Hepatocyte (in vitro differentiated cells): Measurements from ENCODE around the gene ZFTA. TPM values are rescaled to one million over a fixed set of nuclear protein-coding genes. Genes with fewer than 3 reads are reported as not detected.

Experiments
- DNase-seq: peaks from one replicate; pipeline ENCODE4 v3.0.0-alpha.2; 2016; ENCODE audit warnings: low spot score
- H2AFZ ChIP-seq: fragments of 200-600 bp; sonication (generic); 2 replicates; pipeline ENCODE4 v1.6.0; 2016; ENCODE audit warnings: antibody characterized with exemption, mild to moderate bottlenecking
- H3K27ac ChIP-seq: fragments of 200-600 bp; sonication (generic); 2 replicates; pipeline ENCODE4 v1.5.1; 2016; ENCODE audit warnings: mild to moderate bottlenecking
- H3K27me3 ChIP-seq: fragments of 200-600 bp; sonication (generic); 2 replicates; pipeline ENCODE4 v1.6.1; 2016
- H3K36me3 ChIP-seq: fragments of 200-600 bp; sonication (generic); replicated peaks from 2 replicates; pipeline ENCODE4 v1.5.1; 2016; ENCODE audit warnings: low read depth; ENCODE audit not compliant: insufficient read depth
- H3K4me1 ChIP-seq: fragments of 200-600 bp; sonication (generic); 2 replicates; pipeline ENCODE4 v1.5.1; 2016; ENCODE audit warnings: mild to moderate bottlenecking, moderate library complexity; ENCODE audit not compliant: insufficient read depth
- H3K4me2 ChIP-seq: fragments of 200-600 bp; sonication (generic); 2 replicates; pipeline ENCODE4 v1.6.0; 2016
- H3K4me3 ChIP-seq: fragments of 200-600 bp; sonication (generic); 2 replicates; pipeline ENCODE4 v1.5.1; 2016; ENCODE audit warnings: mild to moderate bottlenecking
- H3K79me2 ChIP-seq: fragments of 200-600 bp; sonication (generic); 2 replicates; pipeline ENCODE4 v1.6.0; 2017; ENCODE audit warnings: mild to moderate bottlenecking
- H3K9me2 ChIP-seq: fragments of 200-600 bp; sonication (generic); replicated peaks from 2 replicates; pipeline ENCODE4 v1.6.0; 2017; ENCODE audit warnings: mild to moderate bottlenecking; ENCODE audit not compliant: insufficient read depth
- H3K9me3 ChIP-seq: fragments of 200-600 bp; sonication (generic); 2 replicates; pipeline ENCODE4 v1.5.1; 2016; ENCODE audit warnings: low read depth, mild to moderate bottlenecking
- H4K20me1 ChIP-seq: fragments of 200-600 bp; sonication (generic); 2 replicates; pipeline ENCODE4 v1.6.0; 2016; ENCODE audit warnings: mild to moderate bottlenecking; ENCODE audit not compliant: insufficient read depth, poor library complexity, severe bottlenecking
- EZH2 ChIP-seq: fragments of 200-600 bp; sonication (generic); IDR thresholded peaks from 2 replicates; pipeline ENCODE4 v1.6.1; 2016; ENCODE audit warnings: antibody characterized with exemption, mild to moderate bottlenecking, borderline replicate concordance
- EZH2phosphoT487 ChIP-seq: fragments of 200-600 bp; sonication (generic); IDR thresholded peaks from one replicate; pipeline ENCODE4 v1.6.1; 2018; ENCODE audit warnings: antibody characterized with exemption, mild to moderate bottlenecking, low read depth, moderate library complexity; ENCODE audit not compliant: unreplicated experiment, severe bottlenecking
- WGBS: methylation state at CpG from one replicate; pipeline ENCODE4 v1.1.6; 2016; ENCODE audit warnings: low lambda C conversion rate; ENCODE audit errors: missing lambda C conversion rate; 5-methylcytosine and 5-hydroxymethylcytosine counted together
- polyA plus RNA-seq: library from polyadenylated mRNA; unstranded; fragments of >200 nt; fragmentation: Nextera tagmentation; extraction: Ambion mirVana; gene quantifications from 2 replicates; pipeline ENCODE4 v1.2.1, GENCODE V29; 2016
- total RNA-seq: library from RNA; depleted of rRNA; stranded (reverse); fragments of >200 nt; gene quantifications from 2 replicates; pipeline ENCODE4 v1.2.3, GENCODE V29; 2014
- TF ChIP-seq, protein P1 (sequence below): fragments of 200-600 bp; sonication (generic); IDR thresholded peaks from 2 replicates; pipeline ENCODE4 v1.5.1; 2016; ENCODE audit warnings: antibody characterized with exemption, mild to moderate bottlenecking; ENCODE audit not compliant: poor library complexity

The ZFTA gene
- total and polyA plus RNA-seq, 2 experiments from 2014 or later = 14.7 to 44.1 TPM

DNA sequence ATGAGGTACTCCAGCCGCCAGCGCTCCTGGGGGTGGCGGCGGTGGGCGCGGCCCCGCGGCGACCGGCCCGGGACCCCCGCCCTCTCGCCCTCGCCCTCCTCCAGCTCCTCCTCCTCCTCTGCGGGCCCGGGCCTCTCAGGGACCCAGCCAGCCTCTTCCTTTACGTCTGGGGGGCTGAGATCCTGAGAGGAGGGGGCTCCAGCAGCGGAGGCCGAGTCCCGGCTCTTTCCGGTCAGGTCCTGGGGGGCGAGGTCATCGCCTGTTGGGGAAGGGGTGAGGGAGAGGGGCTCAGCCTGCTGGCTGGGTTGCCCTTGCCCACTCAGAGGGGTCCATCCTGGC is 4.3 kb downstream of the ZFTA start:
- Histone ChIP-seq H3K4me1 (peaks cover 51% of the 10 kb centered on the region), H3K27me3 (no peaks in the 10 kb centered on the region), H2AFZ (no peak overlapping the region), H3K9me2 (no peaks in the 10 kb centered on the region), H3K27ac (no peak overlapping the region), H3K79me2 (peaks cover 53% of the 10 kb centered on the region), H4K20me1 (peaks cover 65% of the 10 kb centered on the region), H3K9me3 (no peaks in the 10 kb centered on the region), H3K4me3 (no peak overlapping the region), H3K4me2 (peak overlapping the region; percentile 80), H3K36me3 (no peaks in the 10 kb centered on the region)
- DNase-seq = peak; percentile 10
- 78% methylated on average over 9 of the region's 23 CpGs for WGBS
- TF ChIP-seq EZH2phosphoT487 (no peak), EZH2 (no peak)
- TF ChIP-seq, protein P1, sequence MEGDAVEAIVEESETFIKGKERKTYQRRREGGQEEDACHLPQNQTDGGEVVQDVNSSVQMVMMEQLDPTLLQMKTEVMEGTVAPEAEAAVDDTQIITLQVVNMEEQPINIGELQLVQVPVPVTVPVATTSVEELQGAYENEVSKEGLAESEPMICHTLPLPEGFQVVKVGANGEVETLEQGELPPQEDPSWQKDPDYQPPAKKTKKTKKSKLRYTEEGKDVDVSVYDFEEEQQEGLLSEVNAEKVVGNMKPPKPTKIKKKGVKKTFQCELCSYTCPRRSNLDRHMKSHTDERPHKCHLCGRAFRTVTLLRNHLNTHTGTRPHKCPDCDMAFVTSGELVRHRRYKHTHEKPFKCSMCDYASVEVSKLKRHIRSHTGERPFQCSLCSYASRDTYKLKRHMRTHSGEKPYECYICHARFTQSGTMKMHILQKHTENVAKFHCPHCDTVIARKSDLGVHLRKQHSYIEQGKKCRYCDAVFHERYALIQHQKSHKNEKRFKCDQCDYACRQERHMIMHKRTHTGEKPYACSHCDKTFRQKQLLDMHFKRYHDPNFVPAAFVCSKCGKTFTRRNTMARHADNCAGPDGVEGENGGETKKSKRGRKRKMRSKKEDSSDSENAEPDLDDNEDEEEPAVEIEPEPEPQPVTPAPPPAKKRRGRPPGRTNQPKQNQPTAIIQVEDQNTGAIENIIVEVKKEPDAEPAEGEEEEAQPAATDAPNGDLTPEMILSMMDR = no peak

DNA sequence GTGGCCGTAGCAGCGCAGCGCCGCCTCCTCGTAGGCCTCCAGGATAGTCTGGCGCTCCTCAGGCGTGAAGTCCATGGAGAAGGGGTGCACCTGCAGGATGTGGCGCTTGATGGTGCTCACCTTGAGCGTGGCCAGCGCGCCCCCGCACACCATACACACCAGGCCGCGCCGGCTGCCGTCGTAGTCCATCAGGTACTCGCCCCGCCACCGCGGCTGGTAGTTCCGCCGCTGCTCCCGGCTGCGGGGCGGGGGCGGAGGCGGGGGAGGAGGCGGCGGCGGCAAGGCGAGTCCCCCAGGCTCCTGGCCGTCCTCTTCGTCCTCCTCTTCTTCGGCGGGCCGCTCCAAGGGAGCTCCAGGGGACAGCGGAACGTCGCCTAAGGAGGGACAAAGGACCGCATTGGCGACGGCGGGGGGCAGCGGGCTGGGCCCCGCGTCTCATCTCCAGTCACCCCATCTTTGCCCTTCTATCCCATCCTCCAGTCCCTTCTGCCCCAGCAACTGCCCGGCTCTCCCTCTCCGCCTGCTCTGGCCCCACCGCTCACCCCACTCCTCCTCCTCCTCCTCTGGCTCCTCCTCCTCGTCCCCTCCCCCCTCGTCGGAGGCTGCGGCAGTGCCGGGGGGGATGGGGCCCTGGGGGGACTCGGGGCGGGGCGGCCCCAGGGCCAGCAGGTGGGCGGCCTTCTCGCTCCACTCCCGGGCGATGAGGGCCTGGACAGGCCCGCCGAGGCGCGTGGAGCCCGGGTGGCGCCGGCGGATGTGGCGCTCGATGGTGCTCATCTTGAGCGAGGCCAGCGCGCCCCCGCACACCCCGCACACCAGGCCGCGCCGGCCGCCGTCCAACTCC is 4.9 kb downstream of the ZFTA start:
- Histone ChIP-seq H3K9me2 (no peaks in the 10 kb centered on the region), H2AFZ (no peak overlapping the region), H3K4me2 (peak overlapping the region; percentile 58), H3K4me1 (peaks cover 51% of the 10 kb centered on the region), H3K4me3 (no peak overlapping the region), H3K27me3 (no peaks in the 10 kb centered on the region), H3K9me3 (no peaks in the 10 kb centered on the region), H4K20me1 (peaks cover 65% of the 10 kb centered on the region), H3K27ac (no peak overlapping the region), H3K79me2 (peaks cover 53% of the 10 kb centered on the region), H3K36me3 (no peaks in the 10 kb centered on the region)
- 50% methylated on average over 32 of the region's 82 CpGs for WGBS
- peak; percentile 26 for DNase-seq
- TF ChIP-seq, protein P1 = no peak
- TF ChIP-seq EZH2phosphoT487 = no peak
- TF ChIP-seq EZH2 = no peak

DNA sequence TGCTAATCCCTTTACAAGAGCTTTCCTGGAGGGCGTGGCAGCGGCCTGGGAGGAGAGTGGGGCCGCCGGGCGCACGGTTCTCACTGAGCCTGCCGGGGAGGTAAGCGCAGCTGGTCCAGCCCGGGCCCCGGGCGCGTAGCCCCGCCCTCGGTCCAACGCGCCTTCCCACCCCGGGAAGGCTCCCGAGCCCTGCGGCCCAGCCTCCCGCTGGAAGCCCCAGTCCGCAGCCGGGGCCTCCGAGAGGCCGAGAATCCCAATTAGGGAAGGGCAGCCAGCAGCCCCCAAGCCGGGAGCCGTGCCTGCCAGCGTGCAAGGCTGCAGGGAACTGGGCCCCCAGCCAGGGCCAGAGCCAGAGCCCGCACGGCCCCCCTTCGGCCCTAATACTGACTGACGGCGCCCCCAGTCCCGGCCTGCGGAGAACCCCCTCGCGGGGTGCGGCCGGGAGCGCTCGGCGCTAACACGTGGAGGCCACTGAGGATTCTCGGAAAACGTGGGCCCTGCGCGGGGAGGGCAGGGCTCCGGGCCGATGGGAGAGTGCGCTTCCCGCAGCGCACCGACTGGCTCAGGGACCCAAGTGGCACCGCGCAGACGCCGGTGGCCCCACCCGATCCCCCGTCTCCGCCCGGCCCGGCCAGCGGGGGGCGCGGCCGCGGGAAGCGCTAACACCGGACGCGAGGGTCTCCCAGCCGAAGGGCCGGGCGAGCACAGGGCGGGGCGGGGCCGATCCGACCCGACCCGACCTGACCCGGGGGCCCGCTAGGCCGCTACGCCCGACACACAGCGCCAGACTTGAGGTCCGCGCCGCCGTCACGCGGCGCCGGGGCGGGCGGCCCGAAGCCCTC is 5.7 kb downstream of the ZFTA start:
- no peaks in the 10 kb centered on the region for H3K36me3 ChIP-seq
- H3K27ac ChIP-seq = peak overlapping the region; percentile 51
- no peak overlapping the region for H3K4me3 ChIP-seq
- H3K79me2 ChIP-seq = peaks cover 52% of the 10 kb centered on the region
- no peak overlapping the region for H2AFZ ChIP-seq
- no peaks in the 10 kb centered on the region for H3K9me3 ChIP-seq
- H3K9me2 ChIP-seq = no peaks in the 10 kb centered on the region
- H3K4me2 ChIP-seq = peak overlapping the region; percentile 58
- TF ChIP-seq, protein P1 = no peak
- TF ChIP-seq EZH2 (no peak), EZH2phosphoT487 (no peak)
- no peaks in the 10 kb centered on the region for H3K27me3 ChIP-seq
- peaks cover 51% of the 10 kb centered on the region for H3K4me1 ChIP-seq
- peaks cover 64% of the 10 kb centered on the region for H4K20me1 ChIP-seq
- 27% methylated on average over 50 of the region's 96 CpGs for WGBS
- DNase-seq = peak; percentile 58
